Right lobe of liver (tissue), 4 donors: ENCODE measurements around the gene WDFY4.

Source experiments
- CTCF ChIP-seq, 4 donors: fragments of 200-600 bp in 3 of 4; fragments of 450-650 bp in 1 of 4; IDR thresholded peaks; one replicate each; pipeline versions ENCODE4 v1.5.1 to v1.8.0; 2016 to 2022; ENCODE audit warnings: antibody characterized with exemption in 4 of 4, mild to moderate bottlenecking in 2 of 4
- POLR2A ChIP-seq: fragments of 450-650 bp; IDR thresholded peaks from one replicate; pipeline ENCODE4 v1.6.1; 2017; ENCODE audit warnings: antibody characterized with exemption, mild to moderate bottlenecking
- donor health status: DM: no; HTN: no; CAD: no.
- donor health status: DM: no; HTN: no; CAD: no.
- donor health status: DM: no; HTN: yes; CAD: no.

- TF ChIP-seq CTCF (IDR thresholded peaks at IDR 0.05) (no peak), POLR2A (no peak)
Measured at GRCh38 chr10:48655411-48656240, 29.0 kb upstream of the WDFY4 start.
